ENCODE results near the gene CBFA2T3.

Gene CBFA2T3

GRCh38 chr16:88840600-88841215, 136.3 kb downstream of the CBFA2T3 start:
- Histone ChIP-seq H3K36me3 (ENCODE audit: insufficient read depth, insufficient read length, low read length) (peaks cover 55% of the 10 kb centered on the region), H3K9me3 (ENCODE audit: insufficient read depth, low read length) (peaks cover 18% of the 10 kb centered on the region; the same call in 1 of the 2 replicates), H3K4me3 (ENCODE audit: insufficient read length, low read depth) (no peak overlapping the region), H3K9ac (ENCODE audit: insufficient read length, low read depth) (no peak overlapping the region), H3K27me3 (ENCODE audit: insufficient read depth, insufficient read length) (no peaks in the 10 kb centered on the region), H3K4me1 (ENCODE audit: insufficient read depth, insufficient read length) (peaks cover 3% of the 10 kb centered on the region)
- no peak for DNase-seq (ENCODE audit: low read depth, low spot score)
- TF ChIP-seq ZNF274 (IDR thresholded peaks at IDR 0.05; ENCODE audit: low read depth, low read length), result no peak
- no peak for TF ChIP-seq YY1 (IDR thresholded peaks at IDR 0.05; ENCODE audit: insufficient read depth, insufficient read length)
- no peak for TF ChIP-seq SUZ12 (IDR thresholded peaks at IDR 0.05; ENCODE audit: extremely low read depth, insufficient read depth, insufficient read length)

GRCh38 chr16:88839745-88840599, 137.0 kb downstream of the CBFA2T3 start:
- H3K4me3 ChIP-seq (ENCODE audit: insufficient read length, low read depth), result no peak overlapping the region
- TF ChIP-seq ZNF274 (IDR thresholded peaks at IDR 0.05; ENCODE audit: low read depth, low read length) (no peak), YY1 (IDR thresholded peaks at IDR 0.05; ENCODE audit: insufficient read depth, insufficient read length) (no peak)
- H3K27me3 ChIP-seq (ENCODE audit: insufficient read depth, insufficient read length), result no peaks in the 10 kb centered on the region
- H3K4me1 ChIP-seq (ENCODE audit: insufficient read depth, insufficient read length), result peaks cover 3% of the 10 kb centered on the region
- peaks cover 61% of the 10 kb centered on the region for H3K36me3 ChIP-seq (ENCODE audit: insufficient read depth, insufficient read length, low read length)
- peaks cover 18% of the 10 kb centered on the region; the same call in 1 of the 2 replicates for H3K9me3 ChIP-seq (ENCODE audit: insufficient read depth, low read length)
- no peak overlapping the region for H3K9ac ChIP-seq (ENCODE audit: insufficient read length, low read depth)
- DNase-seq (ENCODE audit: low read depth, low spot score), result no peak

DNA sequence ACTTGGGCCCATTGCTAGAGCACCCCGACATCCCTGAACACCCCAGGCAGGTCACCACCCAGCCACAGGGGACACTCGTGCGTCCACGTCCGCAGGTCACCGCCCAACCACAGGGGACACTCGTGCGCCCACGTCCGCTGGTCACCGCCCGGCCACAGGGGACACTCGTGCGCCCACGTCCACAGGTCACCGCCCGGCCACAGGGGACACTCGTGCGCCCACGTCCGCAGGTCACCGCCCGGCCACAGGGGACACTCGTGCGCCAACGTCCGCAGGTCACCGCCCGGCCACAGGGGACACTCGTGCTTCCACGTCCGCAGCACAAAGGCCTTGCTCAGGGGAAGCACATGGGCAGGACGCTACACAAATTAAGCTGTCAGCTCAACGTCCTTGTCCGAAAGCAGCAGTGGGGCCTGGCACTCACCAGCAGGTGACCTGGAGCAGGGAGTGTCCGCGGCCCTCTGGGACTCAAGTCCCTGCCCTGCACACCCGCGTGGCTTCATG, 137.9 kb downstream of the CBFA2T3 start:
- Histone ChIP-seq H3K4me1 (ENCODE audit: insufficient read depth, insufficient read length) (peaks cover 2% of the 10 kb centered on the region), H3K36me3 (ENCODE audit: insufficient read depth, insufficient read length, low read length) (peaks cover 66% of the 10 kb centered on the region), H3K9me3 (ENCODE audit: insufficient read depth, low read length) (peaks cover 18% of the 10 kb centered on the region; the same call in 1 of the 2 replicates), H3K9ac (ENCODE audit: insufficient read length, low read depth) (no peak overlapping the region), H3K27me3 (ENCODE audit: insufficient read depth, insufficient read length) (no peaks in the 10 kb centered on the region), H3K4me3 (ENCODE audit: insufficient read length, low read depth) (no peak overlapping the region)
- DNase-seq (ENCODE audit: low read depth, low spot score), result no peak
- no peak for TF ChIP-seq SUZ12 (IDR thresholded peaks at IDR 0.05; ENCODE audit: extremely low read depth, insufficient read depth, insufficient read length)
- TF ChIP-seq ZNF274 (IDR thresholded peaks at IDR 0.05; ENCODE audit: low read depth, low read length), result no peak
- TF ChIP-seq YY1 (IDR thresholded peaks at IDR 0.05; ENCODE audit: insufficient read depth, insufficient read length), result no peak

DNA sequence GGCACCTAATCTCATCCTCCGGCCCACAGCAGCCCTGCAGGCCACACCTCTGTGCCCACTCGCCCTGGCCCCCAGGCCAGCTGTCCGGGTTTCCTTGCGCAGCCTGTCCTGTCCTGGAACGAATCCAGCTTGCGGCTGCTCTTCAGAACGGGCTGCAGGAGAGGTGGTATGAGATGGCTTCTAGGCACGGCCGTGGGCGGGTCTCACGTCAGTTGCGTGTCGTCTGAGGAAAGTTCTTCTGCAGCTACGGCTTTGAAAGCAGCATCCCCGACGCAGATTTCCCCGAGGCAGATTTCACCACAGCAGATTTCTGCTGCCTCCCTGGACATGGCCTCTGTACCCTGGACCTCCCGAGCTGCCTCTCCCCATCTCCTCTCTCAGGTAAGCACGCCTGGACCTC, 138.4 kb downstream of the CBFA2T3 start:
- no peak for DNase-seq (ENCODE audit: low read depth, low spot score)
- peaks cover 18% of the 10 kb centered on the region; the same call in 1 of the 2 replicates for H3K9me3 ChIP-seq (ENCODE audit: insufficient read depth, low read length)
- TF ChIP-seq SUZ12 (IDR thresholded peaks at IDR 0.05; ENCODE audit: extremely low read depth, insufficient read depth, insufficient read length) (no peak), ZNF274 (IDR thresholded peaks at IDR 0.05; ENCODE audit: low read depth, low read length) (no peak), YY1 (IDR thresholded peaks at IDR 0.05; ENCODE audit: insufficient read depth, insufficient read length) (no peak)
- H3K4me3 ChIP-seq (ENCODE audit: insufficient read length, low read depth), result no peak overlapping the region
- no peaks in the 10 kb centered on the region for H3K27me3 ChIP-seq (ENCODE audit: insufficient read depth, insufficient read length)
- no peaks in the 10 kb centered on the region for H3K4me1 ChIP-seq (ENCODE audit: insufficient read depth, insufficient read length)
- H3K9ac ChIP-seq (ENCODE audit: insufficient read length, low read depth), result no peak overlapping the region
- H3K36me3 ChIP-seq (ENCODE audit: insufficient read depth, insufficient read length, low read length), result peaks cover 70% of the 10 kb centered on the region

- peaks cover 65% of the 10 kb centered on the region for H3K36me3 ChIP-seq (ENCODE audit: insufficient read depth, insufficient read length, low read length)
- no peaks in the 10 kb centered on the region for H3K4me1 ChIP-seq (ENCODE audit: insufficient read depth, insufficient read length)
- no peaks in the 10 kb centered on the region for H3K27me3 ChIP-seq (ENCODE audit: insufficient read depth, insufficient read length)
- DNase-seq (ENCODE audit: low read depth, low spot score), result no peak
- TF ChIP-seq YY1 (IDR thresholded peaks at IDR 0.05; ENCODE audit: insufficient read depth, insufficient read length), result no peak
- TF ChIP-seq SUZ12 (IDR thresholded peaks at IDR 0.05; ENCODE audit: extremely low read depth, insufficient read depth, insufficient read length), result no peak
- TF ChIP-seq ZNF274 (IDR thresholded peaks at IDR 0.05; ENCODE audit: low read depth, low read length), result no peak
- no peak overlapping the region for H3K4me3 ChIP-seq (ENCODE audit: insufficient read length, low read depth)
- peaks cover 18% of the 10 kb centered on the region; the same call in 1 of the 2 replicates for H3K9me3 ChIP-seq (ENCODE audit: insufficient read depth, low read length)
- H3K9ac ChIP-seq (ENCODE audit: insufficient read length, low read depth), result no peak overlapping the region
These were observed 139.2 kb downstream of the CBFA2T3 start for GRCh38 chr16:88837806-88838205.

- Histone ChIP-seq H3K9ac (ENCODE audit: insufficient read length, low read depth) (no peak overlapping the region), H3K4me1 (ENCODE audit: insufficient read depth, insufficient read length) (peaks cover 4% of the 10 kb centered on the region), H3K9me3 (ENCODE audit: insufficient read depth, low read length) (peaks cover 18% of the 10 kb centered on the region; the same call in 1 of the 2 replicates), H3K36me3 (ENCODE audit: insufficient read depth, insufficient read length, low read length) (peaks cover 68% of the 10 kb centered on the region), H3K27me3 (ENCODE audit: insufficient read depth, insufficient read length) (no peaks in the 10 kb centered on the region), H3K4me3 (ENCODE audit: insufficient read length, low read depth) (no peak overlapping the region)
- DNase-seq (ENCODE audit: low read depth, low spot score), result no peak
- no peak for TF ChIP-seq YY1 (IDR thresholded peaks at IDR 0.05; ENCODE audit: insufficient read depth, insufficient read length)
- TF ChIP-seq SUZ12 (IDR thresholded peaks at IDR 0.05; ENCODE audit: extremely low read depth, insufficient read depth, insufficient read length), result no peak
These were observed 140.2 kb downstream of the CBFA2T3 start for GRCh38 chr16:88836791-88837190.

DNA sequence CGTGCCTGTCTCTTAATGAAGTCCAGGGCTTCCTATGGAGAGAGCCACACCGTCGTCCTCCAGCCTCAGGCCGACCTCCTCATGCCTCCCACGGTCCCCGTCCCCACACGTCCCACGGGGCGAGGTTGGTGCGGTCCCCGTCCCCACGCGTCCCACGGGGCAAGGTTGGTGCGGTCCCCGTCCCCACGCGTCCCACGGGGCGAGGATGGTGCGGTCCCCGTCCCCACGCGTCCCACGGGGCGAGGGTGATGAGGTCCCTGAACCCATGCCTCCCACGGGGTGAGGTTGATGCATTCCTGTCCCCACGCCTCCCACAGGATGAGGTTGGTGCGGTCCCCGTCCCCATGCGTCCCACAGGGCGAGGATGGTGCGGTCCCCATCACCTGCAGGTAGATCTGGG, 141.2 kb downstream of the CBFA2T3 start:
- peaks cover 68% of the 10 kb centered on the region for H3K36me3 ChIP-seq (ENCODE audit: insufficient read depth, insufficient read length, low read length)
- H3K27me3 ChIP-seq (ENCODE audit: insufficient read depth, insufficient read length), result no peaks in the 10 kb centered on the region
- no peak for TF ChIP-seq SUZ12 (IDR thresholded peaks at IDR 0.05; ENCODE audit: extremely low read depth, insufficient read depth, insufficient read length)
- TF ChIP-seq YY1 (IDR thresholded peaks at IDR 0.05; ENCODE audit: insufficient read depth, insufficient read length), result no peak
- no peak for TF ChIP-seq ZNF274 (IDR thresholded peaks at IDR 0.05; ENCODE audit: low read depth, low read length)
- H3K9ac ChIP-seq (ENCODE audit: insufficient read length, low read depth), result no peak overlapping the region
- no peak for DNase-seq (ENCODE audit: low read depth, low spot score)
- H3K4me3 ChIP-seq (ENCODE audit: insufficient read length, low read depth), result no peak overlapping the region
- peaks cover 6% of the 10 kb centered on the region for H3K4me1 ChIP-seq (ENCODE audit: insufficient read depth, insufficient read length)
- peaks cover 18% of the 10 kb centered on the region; the same call in 1 of the 2 replicates for H3K9me3 ChIP-seq (ENCODE audit: insufficient read depth, low read length)
